ENCODE results near the gene C11orf65.

Gene C11orf65

GRCh38 chr11:108351468-108351867 is 115.9 kb downstream of the C11orf65 start:
- no peak for DNase-seq

- DNase-seq = no peak
These were observed 120.9 kb downstream of the C11orf65 start for GRCh38 chr11:108346451-108346850.

- DNase-seq = no peak
These were observed 121.6 kb downstream of the C11orf65 start for GRCh38 chr11:108345767-108346166.

GRCh38 chr11:108343714-108344113 is 123.6 kb downstream of the C11orf65 start:
- DNase-seq = no peak

- no peak for DNase-seq
These were observed 125.7 kb downstream of the C11orf65 start for GRCh38 chr11:108341654-108342053.

- DNase-seq = no peak
These were observed 126.4 kb downstream of the C11orf65 start for GRCh38 chr11:108340973-108341372.

GRCh38 chr11:108338750-108339149 is 128.6 kb downstream of the C11orf65 start:
- no peak for DNase-seq

GRCh38 chr11:108333403-108333899 is 133.9 kb downstream of the C11orf65 start:
- no peak for DNase-seq

All from hematopoietic multipotent progenitor cell treated with erythropoietin and hydrocortisone succinate and interleukin-3 and kit ligand, for 4 days (in vitro differentiated cells).